A204.1 (cell line): ENCODE measurements around the gene COLEC12.

ENCODE experiments used
- FAIRE-seq: peaks from 2 replicates; lab custom pipeline; 2012; peaks lifted over from hg19 to GRCh38; lab: Jason Lieb, UNC

The COLEC12 gene

GRCh38 chr18:356778-357177, 143.7 kb downstream of the COLEC12 start:
- FAIRE-seq = no peak

- FAIRE-seq = no peak
Measured at GRCh38 chr18:355678-356077, 144.8 kb downstream of the COLEC12 start.

- FAIRE-seq = no peak
Measured at GRCh38 chr18:354471-354870, 146.0 kb downstream of the COLEC12 start.

GRCh38 chr18:354003-354402, 146.5 kb downstream of the COLEC12 start:
- FAIRE-seq = no peak

GRCh38 chr18:352438-352837, 148.1 kb downstream of the COLEC12 start:
- FAIRE-seq = no peak

- no peak for FAIRE-seq
Measured at GRCh38 chr18:350953-351572, 149.4 kb downstream of the COLEC12 start.

GRCh38 chr18:346600-346999, 153.9 kb downstream of the COLEC12 start:
- FAIRE-seq = no peak

GRCh38 chr18:341102-341501, 159.4 kb downstream of the COLEC12 start:
- no peak for FAIRE-seq

- no peak for FAIRE-seq
Measured at GRCh38 chr18:340044-340443, 160.5 kb downstream of the COLEC12 start.

GRCh38 chr18:339200-339599, 161.3 kb downstream of the COLEC12 start:
- FAIRE-seq = no peak

GRCh38 chr18:336713-337112, 163.8 kb downstream of the COLEC12 start:
- FAIRE-seq = no peak

GRCh38 chr18:335733-336132, 164.8 kb downstream of the COLEC12 start:
- no peak for FAIRE-seq

GRCh38 chr18:334575-335132, 165.8 kb downstream of the COLEC12 start:
- FAIRE-seq = no peak

- FAIRE-seq = no peak
Measured at GRCh38 chr18:332721-333510, 167.6 kb downstream of the COLEC12 start.

GRCh38 chr18:332007-332406, 168.5 kb downstream of the COLEC12 start:
- FAIRE-seq = no peak

- FAIRE-seq = no peak
Measured at GRCh38 chr18:331221-331821, 169.2 kb downstream of the COLEC12 start.

- no peak for FAIRE-seq
Measured at GRCh38 chr18:328928-329327, 171.6 kb downstream of the COLEC12 start.

GRCh38 chr18:326846-327245, 173.7 kb downstream of the COLEC12 start:
- no peak for FAIRE-seq

GRCh38 chr18:323253-323622, 177.3 kb downstream of the COLEC12 start:
- FAIRE-seq = no peak

GRCh38 chr18:321865-322467, 178.5 kb downstream of the COLEC12 start:
- no peak for FAIRE-seq

- no peak for FAIRE-seq
Measured at GRCh38 chr18:320155-320554, 180.3 kb downstream of the COLEC12 start.

GRCh38 chr18:319720-320119, 180.8 kb downstream of the COLEC12 start:
- FAIRE-seq = no peak

GRCh38 chr18:318791-319291, 181.7 kb downstream of the COLEC12 start:
- no peak for FAIRE-seq
